RWPE2 (cell line): ENCODE results near the gene CLEC2B.

Experiments
- ATAC-seq: fragments of 200-7000 bp; cut with Tn5 transposase; 3 replicates; pipeline ENCODE4 v1.9.1; 2021; ENCODE audit warnings: low read depth
- DNase-seq: peaks from one replicate; pipeline ENCODE4 v3.0.0-alpha.2; 2020; ENCODE audit warnings: low spot score
- H3K27ac ChIP-seq: fragments of 450-650 bp; 2 replicates; pipeline ENCODE4 v1.5.1; 2017; ENCODE audit warnings: mild to moderate bottlenecking; ENCODE audit not compliant: poor library complexity, severe bottlenecking
- H3K27me3 ChIP-seq: fragments of 250-450 bp; sonication (Bioruptor Pico); 2 replicates; pipeline ENCODE4 v1.5.1; 2021; ENCODE audit warnings: mild to moderate bottlenecking, moderate library complexity; ENCODE audit not compliant: insufficient read depth, poor library complexity, severe bottlenecking
- H3K36me3 ChIP-seq: fragments of 250-450 bp; sonication (Bioruptor Pico); 2 replicates; pipeline ENCODE4 v1.5.1; 2020; ENCODE audit warnings: low read depth, mild to moderate bottlenecking, moderate library complexity
- H3K4me1 ChIP-seq: fragments of 250-450 bp; sonication (Bioruptor Pico); 2 replicates; pipeline ENCODE4 v1.5.1; 2021; ENCODE audit warnings: mild to moderate bottlenecking, moderate library complexity; ENCODE audit not compliant: insufficient read depth, poor library complexity, severe bottlenecking
- H3K4me3 ChIP-seq: fragments of 250-450 bp; sonication (Bioruptor Pico); 2 replicates; pipeline ENCODE4 v1.5.1; 2021; ENCODE audit warnings: mild to moderate bottlenecking, moderate library complexity; ENCODE audit not compliant: severe bottlenecking
- H3K9me3 ChIP-seq: fragments of 250-450 bp; sonication (Bioruptor Pico); 2 replicates; pipeline ENCODE4 v1.5.1; 2021; ENCODE audit warnings: mild to moderate bottlenecking, moderate library complexity; ENCODE audit not compliant: severe bottlenecking
- TF ChIP-seq, protein P1 (sequence below): fragments of 450-650 bp; IDR thresholded peaks from one replicate; pipeline ENCODE4 v1.5.1; 2017; ENCODE audit warnings: mild to moderate bottlenecking, moderate library complexity; ENCODE audit not compliant: poor library complexity, severe bottlenecking

Gene CLEC2B

DNA sequence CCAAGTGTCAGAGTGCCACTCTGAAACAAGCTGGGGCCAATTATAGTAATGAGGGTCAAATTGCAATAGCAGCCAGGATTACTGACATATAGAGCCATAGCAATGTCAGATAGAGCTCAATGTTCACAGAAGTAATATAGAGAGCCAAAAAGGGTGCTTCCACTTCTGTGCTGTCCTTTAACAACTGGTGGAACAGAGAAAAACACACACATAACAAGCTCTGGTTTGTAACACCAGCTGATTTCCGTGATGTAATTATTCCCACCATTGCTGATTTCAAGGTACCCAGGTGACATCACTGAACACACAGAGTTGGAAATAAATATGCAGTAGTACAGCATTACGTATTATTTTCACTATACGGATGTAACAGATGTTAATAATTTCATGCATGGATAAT lies 3.0 kb upstream of the CLEC2B start:
- no peak overlapping the region for H3K4me3 ChIP-seq
- ATAC-seq: no peak
- H3K4me1 ChIP-seq: peaks cover 12% of the 10 kb centered on the region

DNA sequence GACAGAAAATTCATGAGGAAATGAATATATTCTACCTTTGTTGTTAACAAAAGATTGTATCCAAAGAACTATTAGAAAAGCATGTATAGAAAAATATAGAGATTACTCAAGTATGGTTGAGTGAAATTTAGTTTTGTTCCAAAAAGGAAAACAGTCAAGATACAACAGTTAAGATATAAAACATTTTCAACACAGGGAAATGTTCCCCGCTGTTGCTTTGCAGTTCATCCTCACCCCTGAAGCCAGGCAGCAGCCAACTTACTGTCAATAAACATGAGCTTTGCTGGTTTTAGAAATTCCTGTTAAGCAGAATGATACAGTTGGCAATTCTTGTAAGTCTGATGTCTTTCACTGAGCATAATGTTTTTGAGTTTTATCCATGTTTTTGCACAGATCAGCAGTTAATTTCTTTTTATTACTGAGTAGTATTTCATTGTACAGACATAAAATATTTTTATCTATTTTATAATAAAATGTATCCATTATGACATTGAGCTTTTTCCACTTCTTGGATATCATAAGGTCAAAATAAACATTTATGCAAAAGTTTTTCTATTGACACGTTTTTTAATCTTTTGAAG lies 1.2 kb upstream of the CLEC2B start:
- TF ChIP-seq, protein P1, sequence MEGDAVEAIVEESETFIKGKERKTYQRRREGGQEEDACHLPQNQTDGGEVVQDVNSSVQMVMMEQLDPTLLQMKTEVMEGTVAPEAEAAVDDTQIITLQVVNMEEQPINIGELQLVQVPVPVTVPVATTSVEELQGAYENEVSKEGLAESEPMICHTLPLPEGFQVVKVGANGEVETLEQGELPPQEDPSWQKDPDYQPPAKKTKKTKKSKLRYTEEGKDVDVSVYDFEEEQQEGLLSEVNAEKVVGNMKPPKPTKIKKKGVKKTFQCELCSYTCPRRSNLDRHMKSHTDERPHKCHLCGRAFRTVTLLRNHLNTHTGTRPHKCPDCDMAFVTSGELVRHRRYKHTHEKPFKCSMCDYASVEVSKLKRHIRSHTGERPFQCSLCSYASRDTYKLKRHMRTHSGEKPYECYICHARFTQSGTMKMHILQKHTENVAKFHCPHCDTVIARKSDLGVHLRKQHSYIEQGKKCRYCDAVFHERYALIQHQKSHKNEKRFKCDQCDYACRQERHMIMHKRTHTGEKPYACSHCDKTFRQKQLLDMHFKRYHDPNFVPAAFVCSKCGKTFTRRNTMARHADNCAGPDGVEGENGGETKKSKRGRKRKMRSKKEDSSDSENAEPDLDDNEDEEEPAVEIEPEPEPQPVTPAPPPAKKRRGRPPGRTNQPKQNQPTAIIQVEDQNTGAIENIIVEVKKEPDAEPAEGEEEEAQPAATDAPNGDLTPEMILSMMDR: no peak
- Histone ChIP-seq H3K9me3 (no peaks in the 10 kb centered on the region), H3K4me1 (peaks cover 12% of the 10 kb centered on the region), H3K36me3 (no peaks in the 10 kb centered on the region), H3K27ac (peak overlapping the region; percentile 42), H3K27me3 (no peaks in the 10 kb centered on the region), H3K4me3 (no peak overlapping the region)
- DNase-seq: no peak
- no peak for ATAC-seq

More for the DNA sequence above, 3.0 kb upstream of the CLEC2B start:
- Histone ChIP-seq H3K9me3 (no peaks in the 10 kb centered on the region), H3K27me3 (no peaks in the 10 kb centered on the region), H3K36me3 (no peaks in the 10 kb centered on the region), H3K27ac (peak overlapping the region; percentile 15)
- TF ChIP-seq, protein P1: no peak
- DNase-seq: no peak

DNA sequence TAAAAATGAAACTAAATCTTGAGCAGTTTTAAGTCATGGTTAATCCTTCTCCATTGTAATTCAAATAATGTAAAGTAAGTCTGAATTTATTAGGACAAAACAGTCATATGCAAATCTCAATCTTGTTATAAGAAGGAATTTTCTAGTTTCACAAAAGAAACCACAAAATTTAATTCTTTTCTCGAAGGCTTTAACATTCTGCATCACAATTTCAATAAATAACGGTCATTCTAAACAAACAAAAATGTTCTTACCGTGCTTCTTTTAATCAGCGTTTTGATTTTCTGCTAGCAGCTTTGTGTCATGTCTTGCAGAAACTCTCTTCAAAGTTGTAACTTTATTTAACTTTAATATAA lies 225 bp downstream of the CLEC2B start:
- Histone ChIP-seq H3K27me3 (no peaks in the 10 kb centered on the region), H3K27ac (peak overlapping the region; percentile 42), H3K4me1 (peaks cover 12% of the 10 kb centered on the region), H3K4me3 (peak overlapping the region; percentile 26), H3K9me3 (no peaks in the 10 kb centered on the region), H3K36me3 (no peaks in the 10 kb centered on the region)
- ATAC-seq (no peak), DNase-seq (no peak)
- TF ChIP-seq, protein P1: no peak

DNA sequence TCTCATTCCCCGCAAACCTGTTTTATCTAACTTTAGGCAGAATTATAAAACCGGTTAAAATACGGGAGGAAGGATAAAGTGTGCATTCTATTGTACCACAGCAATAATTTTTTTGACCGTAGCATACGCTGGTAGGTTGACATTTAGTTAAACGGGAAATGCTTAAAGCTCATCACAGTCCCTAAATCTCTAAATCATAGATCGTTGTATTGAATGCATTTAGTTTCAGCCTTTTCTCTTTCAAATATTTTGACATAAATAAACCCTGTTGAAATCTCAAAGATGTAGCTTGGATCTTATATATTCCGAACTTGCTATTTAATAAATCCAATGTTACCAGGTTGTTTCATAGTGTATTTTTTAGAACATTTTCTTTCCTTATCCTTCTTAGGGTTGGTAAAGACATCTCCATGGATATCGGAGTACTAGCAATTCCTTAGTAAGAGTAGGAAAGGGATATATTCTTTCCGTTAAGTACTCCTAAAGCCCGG lies 798 bp downstream of the CLEC2B start:
- TF ChIP-seq, protein P1: no peak

DNA sequence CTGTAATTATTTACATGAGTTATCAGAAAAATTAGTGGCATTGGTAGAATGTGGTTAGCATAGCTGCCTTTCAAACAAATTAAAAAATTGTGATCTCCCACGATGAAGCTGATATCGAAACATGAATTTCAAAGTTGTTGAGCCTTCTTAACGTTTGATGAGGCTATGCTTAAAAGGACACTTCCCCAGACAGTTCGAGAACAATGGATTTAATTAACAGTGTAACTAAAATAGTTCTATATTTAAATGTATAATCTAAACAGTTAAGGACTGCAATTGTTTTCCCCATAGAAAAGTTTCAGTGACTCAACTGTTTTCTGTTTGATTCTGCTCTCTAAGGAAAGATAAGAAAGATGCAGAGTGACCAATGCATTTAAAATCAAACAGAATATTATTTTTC lies 1.6 kb downstream of the CLEC2B start:
- DNase-seq (no peak), ATAC-seq (no peak)
- Histone ChIP-seq H3K4me1 (peaks cover 12% of the 10 kb centered on the region), H3K27me3 (no peaks in the 10 kb centered on the region), H3K36me3 (no peaks in the 10 kb centered on the region), H3K9me3 (no peaks in the 10 kb centered on the region), H3K4me3 (no peak overlapping the region), H3K27ac (no peak overlapping the region)
- TF ChIP-seq, protein P1: no peak

More for the DNA sequence above, 798 bp downstream of the CLEC2B start:
- no peak overlapping the region for H3K27ac ChIP-seq
- ATAC-seq (no peak), DNase-seq (no peak)
- no peaks in the 10 kb centered on the region for H3K9me3 ChIP-seq
- H3K4me3 ChIP-seq: no peak overlapping the region
- H3K4me1 ChIP-seq: peaks cover 12% of the 10 kb centered on the region
- H3K27me3 ChIP-seq: no peaks in the 10 kb centered on the region
- H3K36me3 ChIP-seq: no peaks in the 10 kb centered on the region
